HG03280 (cell line): ENCODE results near the gene FBXO11.
A peak's percentile ranks its signal among the peaks of the same experiment; 100 is the strongest.

Experiments
- ATAC-seq: cut with Tn5 transposase; IDR thresholded peaks from one replicate; pipeline ENCODE4 v1.9.1; 2021; ENCODE audit warnings: mild to moderate bottlenecking, moderate library complexity; ENCODE audit not compliant: unreplicated experiment

Gene FBXO11

GRCh38 chr2:47798631-47799030, 107.7 kb downstream of the FBXO11 start:
- no peak for ATAC-seq

DNA sequence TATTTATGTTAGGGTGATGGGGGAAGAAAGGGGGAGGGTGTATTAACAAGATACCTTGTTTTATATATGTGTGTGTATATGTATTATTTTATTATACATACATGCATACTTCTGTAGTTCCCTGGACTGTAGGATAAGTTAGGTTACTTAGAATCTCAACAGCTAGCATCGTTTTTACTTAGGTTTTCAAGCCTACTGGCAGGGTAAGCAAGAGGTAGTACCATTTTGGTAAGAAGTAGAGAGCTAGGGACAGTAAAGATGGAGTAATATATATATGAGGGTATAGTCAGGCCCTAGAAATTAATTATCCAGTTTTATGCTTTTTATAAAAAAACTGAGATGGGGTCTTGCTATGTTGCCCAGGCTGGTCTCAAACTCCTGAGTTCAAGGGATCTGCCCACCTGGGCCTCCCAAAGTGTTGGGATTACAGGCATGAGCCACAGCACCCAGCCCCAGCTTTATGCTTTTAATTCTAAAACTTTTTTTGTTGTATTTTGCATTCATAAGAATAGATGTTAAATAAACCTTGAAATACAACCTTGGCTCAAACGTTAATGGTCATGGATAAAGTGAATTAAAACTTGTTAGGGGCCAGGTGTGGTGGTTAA, 110.1 kb downstream of the FBXO11 start:
- ATAC-seq, result no peak

GRCh38 chr2:47785986-47786385, 120.3 kb downstream of the FBXO11 start:
- no peak for ATAC-seq

- no peak for ATAC-seq
These were observed 121.9 kb downstream of the FBXO11 start for GRCh38 chr2:47784352-47784851.

DNA sequence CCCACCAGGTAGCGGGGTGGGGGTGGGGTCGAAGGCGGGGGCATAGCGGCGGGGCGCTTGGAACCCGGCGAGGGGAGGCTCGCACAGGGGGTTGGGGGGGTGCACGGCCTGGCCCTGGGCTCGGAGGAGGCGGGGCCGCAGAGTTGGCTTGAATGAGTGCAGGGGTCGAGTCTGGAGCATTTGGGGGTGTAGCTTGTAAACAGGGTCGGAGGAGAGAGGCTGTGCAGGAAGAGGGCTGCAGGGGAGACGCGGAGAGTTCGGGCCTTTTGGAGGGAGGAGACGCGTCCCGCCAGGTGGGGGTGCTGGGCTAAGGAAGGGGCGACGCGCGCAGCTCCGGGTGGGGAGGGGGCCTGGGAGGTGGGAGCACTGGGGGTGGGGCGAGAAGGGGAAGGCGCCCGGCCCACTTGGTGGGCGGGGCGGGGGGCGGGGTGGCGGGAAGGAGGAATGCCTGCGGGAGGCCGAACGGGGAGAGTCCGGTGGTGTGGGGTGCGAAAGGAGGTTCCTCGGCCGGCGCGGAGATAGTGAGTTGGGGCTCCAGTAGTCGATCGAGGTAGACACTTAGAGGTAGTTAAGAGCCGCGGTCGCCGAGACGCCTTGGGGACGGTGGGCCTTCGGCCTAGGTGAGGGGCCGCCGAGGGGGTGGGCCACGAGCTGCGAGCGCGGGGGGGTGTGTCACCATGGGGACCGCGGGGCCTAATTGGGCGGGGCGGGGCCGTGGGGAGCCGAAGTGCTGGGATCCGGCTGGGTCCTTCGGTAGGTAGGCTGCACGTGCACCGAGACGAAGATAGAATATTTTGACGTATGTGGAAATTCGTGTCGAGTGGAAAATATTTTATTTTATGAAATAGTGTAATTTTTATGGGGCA, 122.6 kb downstream of the FBXO11 start:
- ATAC-seq, result peak; percentile 28

DNA sequence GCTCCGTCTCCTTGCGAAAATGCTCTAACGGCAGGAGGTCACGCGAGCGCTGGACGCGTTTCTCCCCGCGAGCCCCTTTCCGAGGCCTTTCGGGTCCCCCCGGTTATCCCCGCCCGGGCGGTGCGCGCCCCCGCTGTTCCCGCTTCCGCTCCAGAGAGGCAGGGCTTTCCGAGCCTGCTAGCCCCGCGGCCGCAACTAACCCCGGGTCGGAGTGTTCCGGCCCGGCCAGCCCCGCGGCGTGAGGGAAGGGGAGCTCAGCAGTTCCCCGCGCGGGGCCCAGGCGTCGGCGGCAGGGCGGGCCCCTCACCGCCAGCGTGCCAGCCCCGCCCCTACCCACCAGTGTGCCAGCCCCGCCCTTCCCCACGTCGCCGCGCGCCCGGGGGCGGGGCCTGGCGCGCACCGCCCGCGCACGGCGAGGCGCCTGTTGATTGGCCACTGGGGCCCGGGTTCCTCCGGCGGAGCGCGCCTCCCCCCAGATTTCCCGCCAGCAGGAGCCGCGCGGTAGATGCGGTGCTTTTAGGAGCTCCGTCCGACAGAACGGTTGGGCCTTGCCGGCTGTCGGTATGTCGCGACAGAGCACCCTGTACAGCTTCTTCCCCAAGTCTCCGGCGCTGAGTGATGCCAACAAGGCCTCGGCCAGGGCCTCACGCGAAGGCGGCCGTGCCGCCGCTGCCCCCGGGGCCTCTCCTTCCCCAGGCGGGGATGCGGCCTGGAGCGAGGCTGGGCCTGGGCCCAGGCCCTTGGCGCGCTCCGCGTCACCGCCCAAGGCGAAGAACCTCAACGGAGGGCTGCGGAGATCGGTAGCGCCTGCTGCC, 123.4 kb downstream of the FBXO11 start, which contains the start of gene MSH6:
Gene MSH6 (plus strand): TSS at position 475 of the 815 bp plus-strand sequence. CDS start 89 bp downstream, at position 564.
- ATAC-seq, result peak; percentile 90

DNA sequence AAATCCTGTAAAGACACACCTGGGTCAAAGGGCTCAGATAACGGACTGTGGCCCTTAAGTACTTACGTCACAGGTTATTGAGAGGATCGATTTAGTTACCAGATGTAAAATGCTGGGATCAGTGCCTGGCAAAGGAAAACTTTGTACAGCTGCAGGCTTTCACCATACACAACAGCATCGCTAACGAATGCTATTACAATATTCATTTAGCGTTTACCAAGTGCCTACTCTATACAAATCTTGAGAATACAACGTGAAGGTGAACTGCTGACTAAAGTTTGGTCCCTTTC, 124.0 kb downstream of the FBXO11 start:
- no peak for ATAC-seq

DNA sequence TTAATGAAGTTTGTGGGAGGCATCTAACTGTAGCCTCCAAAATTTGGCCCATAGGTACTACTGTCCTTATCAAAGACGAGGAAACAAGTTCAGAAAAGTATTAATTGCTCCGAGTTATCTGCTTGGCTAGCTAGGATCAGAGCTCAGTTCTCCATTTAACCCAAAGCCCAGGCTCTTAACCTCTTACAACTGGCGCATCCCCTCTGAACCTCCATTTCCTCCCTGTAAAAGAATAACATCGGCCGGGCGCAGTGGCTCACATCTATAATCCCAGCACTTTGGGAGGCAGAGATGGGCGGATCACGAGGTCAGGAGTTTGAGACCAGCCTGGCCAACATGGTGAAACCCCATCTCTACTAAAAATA, 126.9 kb downstream of the FBXO11 start:
- no peak for ATAC-seq

GRCh38 chr2:47778698-47779425, 127.4 kb downstream of the FBXO11 start:
- ATAC-seq, result no peak

- no peak for ATAC-seq
These were observed 128.9 kb downstream of the FBXO11 start for GRCh38 chr2:47777277-47777937.

DNA sequence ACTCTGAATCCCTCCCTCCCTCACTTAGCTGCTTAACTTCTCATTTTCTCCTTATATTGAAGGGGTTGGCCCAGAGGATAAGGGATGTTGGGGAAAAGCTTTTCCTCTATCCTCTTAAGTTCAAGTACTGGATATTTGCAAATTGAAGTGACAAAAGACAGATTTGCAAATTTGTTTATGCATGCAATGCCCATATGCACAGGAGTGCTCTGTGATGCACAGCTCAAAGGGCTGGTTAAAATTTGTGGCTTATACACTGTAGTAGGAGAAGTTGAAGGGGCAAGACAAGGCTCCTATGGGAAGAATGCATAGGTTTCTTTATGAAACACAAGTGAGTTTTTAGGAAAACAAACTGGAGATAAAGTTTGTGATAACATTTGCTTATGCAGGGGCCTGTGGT, 131.7 kb downstream of the FBXO11 start:
- no peak for ATAC-seq

GRCh38 chr2:47772343-47772742, 134.0 kb downstream of the FBXO11 start:
- no peak for ATAC-seq

DNA sequence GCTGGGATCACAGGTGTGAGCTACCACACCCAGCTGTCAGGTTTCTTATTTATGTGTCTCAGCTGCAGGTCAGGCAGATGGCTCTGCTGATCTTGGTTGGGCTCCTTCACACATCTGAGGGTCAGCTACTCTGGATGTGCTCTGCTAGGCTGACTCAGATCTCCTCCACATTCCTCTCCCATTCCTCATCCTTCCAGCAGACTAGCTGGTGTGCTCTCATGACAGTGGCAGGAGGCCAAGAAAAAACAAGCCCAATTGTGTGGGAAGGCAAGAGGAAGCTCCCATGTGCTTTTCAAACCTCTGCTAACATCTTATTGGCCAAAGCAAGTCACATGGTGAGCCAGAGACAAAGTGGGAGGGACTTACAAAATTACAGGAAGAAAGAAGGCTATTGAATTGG, 135.1 kb downstream of the FBXO11 start:
- no peak for ATAC-seq

DNA sequence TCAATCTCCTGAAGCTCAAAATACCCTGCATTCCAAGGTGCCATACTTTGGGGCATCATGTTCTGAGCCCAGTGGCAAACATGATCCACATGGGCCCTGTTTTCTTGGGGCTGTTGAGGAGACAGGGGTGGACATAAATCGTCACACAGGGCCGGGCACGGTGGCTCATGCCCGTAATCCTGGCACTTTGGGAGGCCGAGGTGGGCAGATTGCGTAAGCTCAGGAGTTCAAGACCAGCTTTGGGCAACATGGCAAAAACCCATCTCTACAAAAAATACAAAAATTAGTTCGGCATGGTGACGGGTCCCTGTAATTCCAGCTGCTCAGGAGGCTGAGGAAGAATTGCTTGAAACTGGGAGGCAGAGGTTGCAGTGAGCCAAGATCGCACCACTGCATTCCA, 137.0 kb downstream of the FBXO11 start:
- ATAC-seq, result no peak

- ATAC-seq, result no peak
These were observed 138.3 kb downstream of the FBXO11 start for GRCh38 chr2:47767880-47768609.

DNA sequence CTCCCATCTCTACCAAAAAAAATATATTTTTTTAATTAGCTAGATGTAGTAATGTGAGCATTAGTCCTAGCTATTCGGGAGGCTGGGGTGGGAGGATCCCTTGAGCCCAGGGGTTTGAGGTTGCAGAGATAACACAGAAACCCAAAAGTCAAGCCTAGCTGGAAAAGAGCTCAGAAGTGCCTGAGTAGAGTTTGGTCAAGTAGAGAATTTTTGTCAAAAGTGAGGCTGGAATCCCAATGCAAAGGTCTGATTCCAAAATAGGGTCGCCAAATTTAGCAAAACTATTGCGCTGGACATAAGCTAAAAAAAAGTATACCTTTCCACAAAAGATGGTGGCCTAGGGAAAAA, 138.8 kb downstream of the FBXO11 start:
- ATAC-seq, result no peak

DNA sequence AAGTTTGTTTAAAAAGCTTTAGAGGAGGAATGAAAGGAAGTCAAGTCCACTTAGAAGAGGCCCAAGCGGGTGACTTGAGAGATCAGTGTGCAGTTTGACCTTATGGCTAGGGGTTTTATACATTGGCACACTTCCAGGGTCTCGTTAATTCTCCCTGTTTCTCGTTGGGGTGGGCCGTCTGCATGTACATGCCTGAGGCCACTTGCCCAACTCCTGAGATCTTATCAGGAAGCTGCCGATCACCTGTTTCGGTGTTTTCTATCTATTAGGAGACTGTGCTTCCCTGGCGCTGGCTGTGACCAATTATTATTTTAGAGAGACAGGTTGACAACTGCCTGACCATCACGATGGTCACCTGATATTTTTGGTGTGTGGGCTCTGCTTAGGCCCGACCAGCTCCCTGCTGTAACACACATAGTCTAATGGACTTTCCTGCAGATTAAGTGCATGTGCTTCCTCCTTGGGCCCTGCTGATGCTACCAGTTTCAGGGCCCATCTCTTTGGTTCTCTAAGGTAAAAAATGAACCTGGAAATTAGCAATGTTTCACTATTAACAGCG, 154.4 kb downstream of the FBXO11 start:
- no peak for ATAC-seq

DNA sequence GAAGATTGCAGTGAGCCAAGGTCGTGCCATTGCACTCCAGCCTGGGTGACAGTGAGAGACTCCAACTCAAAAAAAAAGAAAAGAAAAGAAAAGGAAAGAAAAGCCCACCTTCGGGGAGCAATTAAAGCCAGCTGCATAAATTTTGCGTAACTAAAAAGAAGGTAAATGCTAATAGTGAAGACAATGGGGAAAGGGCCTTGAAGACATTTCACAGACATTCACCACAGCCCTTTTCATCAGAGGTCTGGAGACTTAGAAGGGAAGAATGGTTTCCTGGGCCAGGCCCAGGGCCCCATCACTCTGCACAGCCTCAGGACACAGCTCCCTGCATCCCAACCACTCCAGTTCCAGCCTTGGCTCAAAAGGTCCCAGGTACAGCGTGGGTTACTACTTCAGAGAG, 158.4 kb downstream of the FBXO11 start:
- no peak for ATAC-seq

- no peak for ATAC-seq
These were observed 162.2 kb downstream of the FBXO11 start for GRCh38 chr2:47744074-47744473.

GRCh38 chr2:47741637-47742036, 164.7 kb downstream of the FBXO11 start:
- ATAC-seq, result no peak
